ENCODE results near the gene AHSG. TPM values are rescaled to one million over a fixed set of nuclear protein-coding genes. Genes with fewer than 3 reads are reported as not detected.
A peak's percentile ranks its signal among the peaks of the same experiment; 100 is the strongest.

AHSG gene
- polyA plus RNA-seq, 1 donor = 1.8 TPM

DNA sequence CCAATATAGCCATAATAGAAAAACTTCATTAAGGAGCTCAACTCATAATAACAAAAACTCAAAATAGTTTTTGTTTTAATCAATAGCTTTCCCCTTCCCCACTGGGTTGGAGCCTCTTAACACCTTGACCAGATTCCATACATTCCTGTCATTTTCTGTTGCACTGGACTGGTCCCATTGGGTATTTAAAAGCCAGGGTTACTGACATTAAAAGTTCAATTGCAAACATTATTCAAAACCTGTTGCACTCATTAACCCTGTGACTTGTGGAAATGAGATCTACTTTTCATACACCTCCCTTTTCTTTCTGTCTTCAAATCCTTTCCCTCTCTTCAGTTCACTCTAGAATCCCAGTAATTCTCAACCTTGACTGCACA lies 51.2 kb downstream of the AHSG start:
- no peaks in the 10 kb centered on the region for H3K36me3 ChIP-seq (ENCODE audit: control insufficient read depth, insufficient read depth, low read length)
- H3K27ac ChIP-seq (ENCODE audit: low read length) = no peak overlapping the region
- no peak for DNase-seq
- H3K27me3 ChIP-seq (ENCODE audit: control insufficient read depth, insufficient read depth, low read length) = no peaks in the 10 kb centered on the region
- H3K4me3 ChIP-seq (ENCODE audit: low read length) = no peak overlapping the region
- H3K4me1 ChIP-seq (ENCODE audit: control insufficient read depth, insufficient read depth, low read length) = no peaks in the 10 kb centered on the region
- H3K9me3 ChIP-seq (ENCODE audit: control insufficient read depth, low read depth, low read length) = no peaks in the 10 kb centered on the region

GRCh38 chr3:186664506-186664905 lies 51.6 kb downstream of the AHSG start:
- no peak overlapping the region for H3K4me3 ChIP-seq (ENCODE audit: low read length)
- no peaks in the 10 kb centered on the region for H3K27me3 ChIP-seq (ENCODE audit: control insufficient read depth, insufficient read depth, low read length)
- H3K36me3 ChIP-seq (ENCODE audit: control insufficient read depth, insufficient read depth, low read length) = no peaks in the 10 kb centered on the region
- H3K27ac ChIP-seq (ENCODE audit: low read length) = no peak overlapping the region
- no peak for DNase-seq
- no peaks in the 10 kb centered on the region for H3K4me1 ChIP-seq (ENCODE audit: control insufficient read depth, insufficient read depth, low read length)
- H3K9me3 ChIP-seq (ENCODE audit: control insufficient read depth, low read depth, low read length) = no peaks in the 10 kb centered on the region
- no CpG with 5 or more reads among the region's 4 CpGs for WGBS (ENCODE audit: insufficient coverage, low lambda C conversion rate)

DNA sequence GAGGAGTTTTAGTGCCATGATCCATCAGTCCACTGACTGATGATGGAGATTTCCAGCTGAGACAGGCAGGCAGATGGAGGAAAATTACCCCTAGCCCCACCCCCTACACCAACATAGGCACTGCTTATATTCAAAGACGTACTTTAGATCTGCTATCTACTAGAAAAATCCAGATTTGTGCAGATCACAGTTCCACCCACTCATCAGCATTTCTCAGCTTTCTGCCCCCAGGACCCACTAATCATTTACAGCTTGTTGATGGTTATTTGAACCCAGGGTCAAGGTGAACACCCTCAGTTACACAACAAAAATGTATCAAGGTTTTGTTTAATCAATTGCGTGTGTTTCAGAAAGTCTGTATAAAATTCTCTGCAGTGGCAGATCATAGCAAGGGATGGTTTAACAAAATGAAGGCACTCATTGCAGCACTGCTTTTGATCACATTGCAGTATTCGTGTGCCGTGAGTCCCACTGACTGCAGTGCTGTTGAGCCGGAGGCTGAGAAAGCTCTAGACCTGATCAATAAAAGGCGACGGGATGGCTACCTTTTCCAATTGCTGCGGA lies 52.8 kb downstream of the AHSG start, which contains the start of gene HRG:
Gene HRG, plus strand, starts transcription at position 390 of the 564 bp plus-strand sequence. Its CDS starts 18 bp downstream, at position 408.
- Histone ChIP-seq H3K27ac (ENCODE audit: low read length) (no peak within 1 kb of the TSS), H3K27me3 (ENCODE audit: control insufficient read depth, insufficient read depth, low read length) (no peaks in the 10 kb centered on the region), H3K9me3 (ENCODE audit: control insufficient read depth, low read depth, low read length) (no peaks in the 10 kb centered on the region), H3K36me3 (ENCODE audit: control insufficient read depth, insufficient read depth, low read length) (no peaks in the 10 kb centered on the region), H3K4me3 (ENCODE audit: low read length) (no peak within 1 kb of the TSS), H3K4me1 (ENCODE audit: control insufficient read depth, insufficient read depth, low read length) (no peaks in the 10 kb centered on the region)
- no peak for DNase-seq
- WGBS (ENCODE audit: insufficient coverage, low lambda C conversion rate) = no CpG with 5 or more reads among the region's 8 CpGs

GRCh38 chr3:186668426-186668825 lies 55.6 kb downstream of the AHSG start:
- no peaks in the 10 kb centered on the region for H3K4me1 ChIP-seq (ENCODE audit: control insufficient read depth, insufficient read depth, low read length)
- WGBS (ENCODE audit: insufficient coverage, low lambda C conversion rate) = 100% methylated on average over 1 of the region's 6 CpGs
- no peaks in the 10 kb centered on the region for H3K27me3 ChIP-seq (ENCODE audit: control insufficient read depth, insufficient read depth, low read length)
- no peak overlapping the region for H3K27ac ChIP-seq (ENCODE audit: low read length)
- DNase-seq = no peak
- no peak overlapping the region for H3K4me3 ChIP-seq (ENCODE audit: low read length)
- no peaks in the 10 kb centered on the region for H3K36me3 ChIP-seq (ENCODE audit: control insufficient read depth, insufficient read depth, low read length)
- H3K9me3 ChIP-seq (ENCODE audit: control insufficient read depth, low read depth, low read length) = no peaks in the 10 kb centered on the region

- no peaks in the 10 kb centered on the region for H3K36me3 ChIP-seq (ENCODE audit: control insufficient read depth, insufficient read depth, low read length)
- peaks cover under 1% of the 10 kb centered on the region for H3K27me3 ChIP-seq (ENCODE audit: control insufficient read depth, insufficient read depth, low read length)
- H3K4me3 ChIP-seq (ENCODE audit: low read length) = no peak overlapping the region
- H3K9me3 ChIP-seq (ENCODE audit: control insufficient read depth, low read depth, low read length) = no peaks in the 10 kb centered on the region
- no CpG with 5 or more reads among the region's 2 CpGs for WGBS (ENCODE audit: insufficient coverage, low lambda C conversion rate)
- DNase-seq = peak in 1 of 2 donors; percentile 25
- H3K4me1 ChIP-seq (ENCODE audit: control insufficient read depth, insufficient read depth, low read length) = no peaks in the 10 kb centered on the region
- no peak overlapping the region for H3K27ac ChIP-seq (ENCODE audit: low read length)
Observed at GRCh38 chr3:186669378-186670084, 56.7 kb downstream of the AHSG start.

DNA sequence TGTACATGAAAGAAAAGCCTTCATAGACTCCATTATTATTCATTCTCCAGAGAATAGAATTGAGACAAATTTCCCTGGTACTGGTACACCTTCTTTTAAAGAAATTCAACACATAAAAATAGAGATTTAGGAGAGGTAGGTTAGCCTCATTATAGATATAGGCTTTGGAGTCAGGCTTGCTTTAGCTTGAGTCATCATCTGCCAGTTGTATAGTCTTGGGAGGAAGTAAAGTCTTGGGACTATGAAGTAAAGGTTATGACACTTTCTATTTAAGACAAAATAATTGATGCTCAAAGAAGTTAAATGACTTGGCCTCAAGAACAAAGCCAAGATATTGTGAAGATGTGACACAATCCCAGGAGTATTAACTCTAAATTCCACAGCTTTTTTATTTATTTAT lies 57.3 kb downstream of the AHSG start:
- Histone ChIP-seq H3K36me3 (ENCODE audit: control insufficient read depth, insufficient read depth, low read length) (no peaks in the 10 kb centered on the region), H3K27me3 (ENCODE audit: control insufficient read depth, insufficient read depth, low read length) (peaks cover 2% of the 10 kb centered on the region), H3K4me1 (ENCODE audit: control insufficient read depth, insufficient read depth, low read length) (no peaks in the 10 kb centered on the region), H3K27ac (ENCODE audit: low read length) (no peak overlapping the region), H3K9me3 (ENCODE audit: control insufficient read depth, low read depth, low read length) (no peaks in the 10 kb centered on the region), H3K4me3 (ENCODE audit: low read length) (no peak overlapping the region)
- DNase-seq = no peak

Other genes starting within 250 kb of the AHSG start
- 4.9 TPM for gene CRYGS, start 68.7 kb upstream of the AHSG start, polyA plus RNA-seq
- gene TBCCD1, start 45.7 kb upstream of the AHSG start, polyA plus RNA-seq = 15.6 TPM
- 68.7 TPM for gene DNAJB11, start 42.3 kb upstream of the AHSG start, polyA plus RNA-seq
- not detected for gene FETUB, start 27.3 kb downstream of the AHSG start, polyA plus RNA-seq
- gene HRG, start 53.0 kb downstream of the AHSG start, polyA plus RNA-seq = 0.04 TPM
- 5.1 TPM for gene KNG1, start 104.3 kb downstream of the AHSG start, polyA plus RNA-seq
- 737 TPM for gene EIF4A2, start 170.5 kb downstream of the AHSG start, polyA plus RNA-seq
- gene RFC4, start 193.4 kb downstream of the AHSG start, polyA plus RNA-seq = 27.8 TPM
- not detected for gene ADIPOQ, start 229.7 kb downstream of the AHSG start, polyA plus RNA-seq

Data from large intestine (tissue), 3 donors.